HepG2 (cell line): ENCODE measurements around the gene CAPN9. TPM values are rescaled to one million over a fixed set of nuclear protein-coding genes. Genes with fewer than 3 reads are reported as not detected.

Experiments used
- ATAC-seq: fragments of 200-7000 bp; cut with Tn5 transposase; 3 replicates; pipeline ENCODE4 v1.9.1; 2020; ENCODE audit warnings: mild to moderate bottlenecking, moderate library complexity
- BruUV-seq: library from RNA; stranded (reverse); fragments of 400-500 nt; replicated peaks from 2 replicates; lab custom pipeline; 2021; lab: Mats Ljungman, UMichigan
- CTCF ChIA-PET: fragments of 300-600 bp; formaldehyde crosslinking; extraction: SDS; loops from one replicate; lab custom pipeline; 2021; ENCODE audit warnings: low total read pairs, inconsistent platforms, low intra/inter-chr PET ratio; lab: Yijun Ruan, JAX
- POLR2A ChIA-PET: fragments of 350-600 bp; sonication (Branson Sonifier 250); formaldehyde crosslinking; loops from one replicate; lab custom pipeline; 2020; ENCODE audit warnings: antibody characterized with exemption, inconsistent platforms; lab: Yijun Ruan, JAX
- DNase-seq: peaks from one replicate; pipeline ENCODE4 v3.0.0-alpha.2; 2015; ENCODE audit warnings: low spot score
- FAIRE-seq: peaks from 3 replicates; lab custom pipeline; 2011; peaks lifted over from hg19 to GRCh38; lab: Jason Lieb, UNC
- H2AFZ ChIP-seq: one replicate; pipeline ENCODE4 v1.6.1; 2011; ENCODE audit warnings: low read length, inconsistent platforms
- H3K27ac ChIP-seq: fragments of 300-600 bp; 3 replicates; pipeline ENCODE4 v1.8.0; 2011; ENCODE audit warnings: mixed run types, mild to moderate bottlenecking, mixed read lengths, low read length, inconsistent platforms; ENCODE audit not compliant: insufficient read depth; ENCODE audit errors: extremely low read length
- H3K27me3 ChIP-seq, 2 experiments: fragments of 200-600 bp in 1 of 2; 2 replicates in 1 of 2; 3 replicates in 1 of 2; pipeline versions ENCODE4 v1.6.0 to v1.8.0; 2011; ENCODE audit warnings: low read length in 2 of 2, mild to moderate bottlenecking in 2 of 2, moderate library complexity in 2 of 2, inconsistent platforms in 1 of 2; ENCODE audit not compliant: insufficient read depth in 2 of 2, control insufficient read depth in 1 of 2
- H3K36me3 ChIP-seq, 2 experiments: fragments of 200-600 bp in 1 of 2; replicated peaks in 1 of 2; 2 replicates in 1 of 2; 3 replicates in 1 of 2; pipeline versions ENCODE4 v1.5.1 to v1.8.0; 2011; ENCODE audit warnings: low read length in 2 of 2, inconsistent platforms in 1 of 2; ENCODE audit not compliant: insufficient read depth in 2 of 2, control insufficient read depth in 1 of 2
- H3K4me1 ChIP-seq: 2 replicates; pipeline ENCODE4 v1.5.1; 2012; ENCODE audit warnings: low read length, inconsistent platforms; ENCODE audit not compliant: insufficient read depth
- H3K4me2 ChIP-seq: 2 replicates; pipeline ENCODE4 v1.6.0; 2011; ENCODE audit warnings: low read depth, low read length, inconsistent platforms
- H3K4me3 ChIP-seq, 3 experiments: fragments of 200-600 bp in 1 of 3; sonication (generic), shearing (Covaris generic) in 1 of 3; replicated peaks in 1 of 3; 2 replicates each; pipeline ENCODE4 v1.5.1; 2011 to 2016; ENCODE audit warnings: low read length in 3 of 3, inconsistent platforms in 2 of 3, low read depth in 2 of 3, mild to moderate bottlenecking in 2 of 3, control low read depth in 1 of 3, mixed read lengths in 1 of 3; ENCODE audit not compliant: insufficient read depth in 1 of 3
- H3K79me2 ChIP-seq: one replicate; pipeline ENCODE4 v1.6.1; 2011; ENCODE audit warnings: low read length, inconsistent platforms; ENCODE audit not compliant: insufficient read depth
- H3K9ac ChIP-seq: 2 replicates; pipeline ENCODE4 v1.6.0; 2011; ENCODE audit warnings: mild to moderate bottlenecking, low read depth, low read length, inconsistent platforms; ENCODE audit not compliant: insufficient read depth
- H3K9me3 ChIP-seq: 2 replicates; pipeline ENCODE4 v1.5.1; 2012; ENCODE audit warnings: mild to moderate bottlenecking, low read length
- H4K20me1 ChIP-seq: 2 replicates; pipeline ENCODE4 v1.6.0; 2011; ENCODE audit warnings: inconsistent platforms, mild to moderate bottlenecking, low read length, moderate library complexity; ENCODE audit not compliant: insufficient read depth
- ARID5B ChIP-seq: IDR thresholded peaks from 2 replicates; pipeline ENCODE4 v1.4.0; 2020; ENCODE audit warnings: mild to moderate bottlenecking, missing genetic modification reagents
- MAFF ChIP-seq: IDR thresholded peaks from 2 replicates; pipeline ENCODE4 v1.6.1; 2011; ENCODE audit warnings: low read depth, low read length, improper control_type of control experiment
- RAD21 ChIP-seq: fragments of 450-650 bp; formaldehyde crosslinking; IDR thresholded peaks from 2 replicates; pipeline ENCODE4 v1.5.0; 2020; ENCODE audit warnings: mild to moderate bottlenecking
- SP4 ChIP-seq: sonication (generic); formaldehyde crosslinking; IDR thresholded peaks from 2 replicates; pipeline ENCODE4 v1.8.1; 2023; ENCODE audit warnings: mild to moderate bottlenecking, missing genetic modification reagents
- XRCC5 ChIP-seq: fragments of 200-400 bp; formaldehyde crosslinking; optimal IDR thresholded peaks from 2 replicates; pipeline ENCODE3; 2017; ENCODE audit warnings: mild to moderate bottlenecking, low read length
- ZNF501 ChIP-seq: sonication (generic); formaldehyde crosslinking; IDR thresholded peaks from 2 replicates; pipeline ENCODE4 v1.5.1; 2020; ENCODE audit warnings: mild to moderate bottlenecking, moderate library complexity, missing genetic modification reagents
- ZNF574 ChIP-seq: sonication (generic); formaldehyde crosslinking; IDR thresholded peaks from 2 replicates; pipeline ENCODE4 v1.4.0; 2020; ENCODE audit warnings: missing genetic modification reagents
- ZNF687 ChIP-seq: sonication (generic); formaldehyde crosslinking; IDR thresholded peaks from 2 replicates; pipeline ENCODE4 v1.5.1; 2020; ENCODE audit warnings: mild to moderate bottlenecking, missing genetic modification reagents, moderate library complexity
- WGBS: methylation state at CpG from one replicate; pipeline ENCODE4 v1.1.6; 2017; ENCODE audit warnings: low lambda C conversion rate; 5-methylcytosine and 5-hydroxymethylcytosine counted together
- in situ Hi-C: cut with HindIII; loops from 2 replicates; pipeline ENCODE4 v1.10.0; 2017; ENCODE audit warnings: low pct_unique_long_range_greater_than_20kb; ENCODE audit not compliant: extremely low pct_ligation_motif_present
- intact Hi-C: fragments of 100-400 bp; cut with micrococcal nuclease; formaldehyde crosslinking; loops from one replicate; pipeline ENCODE4 v1.10.0; 2022; ENCODE audit not compliant: unreplicated experiment
- polyA plus RNA-seq, 8 experiments: library from polyadenylated mRNA; depleted of rRNA in 3 of 8; stranded (reverse) in 7 of 8; unstranded in 1 of 8; fragments of >200 nt; fragmentation: Illumina TruSeq in 4 of 8; extraction: Trizol in 4 of 8; gene quantifications; 2 replicates each; pipeline versions ENCODE4 v1.2.1 to v1.2.3, GENCODE V29; 2011 to 2016; ENCODE audit warnings: low read depth in 4 of 8, missing spikeins in 1 of 8, mixed read lengths in 1 of 8; ENCODE audit not compliant: insufficient read depth in 1 of 8
- total RNA-seq, 5 experiments: library from RNA; depleted of rRNA; stranded (reverse); fragments of >200 nt; fragmentation: Illumina TruSeq; extraction: Trizol; gene quantifications; 2 replicates each; pipeline ENCODE4 v1.2.3, GENCODE V29; 2016; ENCODE audit warnings: low read depth in 1 of 5
- TF ChIP-seq, protein P1 (sequence below): sonication (generic); formaldehyde crosslinking; IDR thresholded peaks from 2 replicates; pipeline ENCODE4 v1.8.0; 2023; ENCODE audit warnings: mild to moderate bottlenecking, missing genetic modification reagents

The CAPN9 gene
- total and polyA plus RNA-seq, 2 of the 13 experiments (the other 11 are each of a cell fraction or from before 2014, with no cell fraction given), result 0.04 to 0.31 TPM

GRCh38 chr1:230773396-230774033, 26.3 kb downstream of the CAPN9 start:
- H3K4me2 ChIP-seq, result peak overlapping the region; percentile 67
- DNase-seq, result no peak
- BruUV-seq, result no TSS peak
- POLR2A ChIA-PET, result interaction anchor here (0.6 to 2.7 kb wide), 6 partner anchors 31 to 134 kb away, joined by 3 to 33 read pairs (median 10); partner anchors contain the start of gene AGT
- ATAC-seq, result no peak
- no peaks in the 10 kb centered on the region for H3K79me2 ChIP-seq
- intact Hi-C loops, result loop anchor here (1.0 to 2.0 kb wide), 4 partner anchors 59 to 141 kb away; partner anchors contain the start of genes AGT and COG2
- no peak for TF ChIP-seq RAD21 (CRISPR knock-in tag)
- no peak for TF ChIP-seq MAFF
- TF ChIP-seq ARID5B, result no peak
- 0 out of 2 replicates have a peak, but pooled peaks have one; percentile 26 for TF ChIP-seq ZNF501
- peak; percentile 21 for TF ChIP-seq XRCC5
- TF ChIP-seq SP4 (CRISPR knock-in tag), result 0 out of 2 replicates have a peak, but pooled peaks have one; percentile 37
- TF ChIP-seq, protein P1, sequence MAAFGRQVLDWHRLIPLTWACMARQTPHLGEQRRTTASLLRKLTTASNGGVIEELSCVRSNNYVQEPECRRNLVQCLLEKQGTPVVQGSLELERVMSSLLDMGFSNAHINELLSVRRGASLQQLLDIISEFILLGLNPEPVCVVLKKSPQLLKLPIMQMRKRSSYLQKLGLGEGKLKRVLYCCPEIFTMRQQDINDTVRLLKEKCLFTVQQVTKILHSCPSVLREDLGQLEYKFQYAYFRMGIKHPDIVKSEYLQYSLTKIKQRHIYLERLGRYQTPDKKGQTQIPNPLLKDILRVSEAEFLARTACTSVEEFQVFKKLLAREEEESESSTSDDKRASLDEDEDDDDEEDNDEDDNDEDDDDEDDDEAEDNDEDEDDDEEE (CRISPR knock-in tag), result 0 out of 2 replicates have a peak, but pooled peaks have one; percentile 4
- TF ChIP-seq ZNF574 (CRISPR knock-in tag), result 0 out of 2 replicates have a peak, but pooled peaks have one; percentile 3
- TF ChIP-seq ZNF687 (CRISPR knock-in tag), result 0 out of 2 replicates have a peak, but pooled peaks have one; percentile 2
- CTCF ChIA-PET, result interaction anchor here (0.7 to 2.9 kb wide), 4 partner anchors 58 to 206 kb away, joined by 3 to 24 read pairs (median 5); partner anchors contain the start of gene COG2
- no peaks in the 10 kb centered on the region for H4K20me1 ChIP-seq
- no peak overlapping the region for H3K4me3 ChIP-seq
- H3K4me1 ChIP-seq, result peaks cover 29% of the 10 kb centered on the region
- H2AFZ ChIP-seq, result no peak overlapping the region
- H3K27ac ChIP-seq, result no peak overlapping the region
- no peak overlapping the region for H3K9ac ChIP-seq
- in situ Hi-C loops, result loop anchor here (5.0 kb wide), 1 partner anchor 136 kb away; no protein-coding TSS in a partner anchor
- no peaks in the 10 kb centered on the region for H3K9me3 ChIP-seq
- H3K36me3 ChIP-seq, result no peaks in the 10 kb centered on the region
- H3K27me3 ChIP-seq, result peaks cover 1 to 11% of the 10 kb centered on the region in 2 experiments; a peak in 3 of 5 replicates
- no peak for FAIRE-seq
- 31% methylated on average over 3 of the region's 11 CpGs for WGBS
